IPS DF 6.9 (cell line): Measurements from ENCODE around the gene SSC5D.

ENCODE experiments used
- DNase-seq: peaks from one replicate; pipeline ENCODE4 v3.0.0-alpha.2; 2013; ENCODE audit warnings: low read depth, low spot score
- H3K27ac ChIP-seq: one replicate; pipeline ENCODE4 v1.5.1; 2013; ENCODE audit warnings: low read length, control low read depth
- H3K27me3 ChIP-seq: 2 replicates; pipeline ENCODE4 v1.6.1; 2013; ENCODE audit warnings: mild to moderate bottlenecking, low read length; ENCODE audit not compliant: control insufficient read depth, insufficient read depth
- H3K36me3 ChIP-seq: 2 replicates; pipeline ENCODE4 v1.6.1; 2013; ENCODE audit warnings: low read length; ENCODE audit not compliant: control insufficient read depth, insufficient read depth
- H3K4me1 ChIP-seq: 2 replicates; pipeline ENCODE4 v1.6.1; 2013; ENCODE audit warnings: low read length; ENCODE audit not compliant: control insufficient read depth, insufficient read depth
- H3K4me3 ChIP-seq: 2 replicates; pipeline ENCODE4 v1.5.1; 2013; ENCODE audit warnings: mild to moderate bottlenecking, low read length
- H3K9me3 ChIP-seq: 2 replicates; pipeline ENCODE4 v1.6.1; 2013; ENCODE audit warnings: low read length, inconsistent platforms; ENCODE audit not compliant: control insufficient read depth, insufficient read depth
- WGBS: extraction: QIAGEN DNeasy Blood & Tissue Kit; methylation state at CpG from one replicate; pipeline ENCODE4 v1.1.7; 2013; ENCODE audit warnings: mixed read lengths, missing lambda C conversion rate; ENCODE audit not compliant: insufficient read length, insufficient coverage; 5-methylcytosine and 5-hydroxymethylcytosine counted together

SSC5D gene

GRCh38 chr19:55516878-55517620, 28.8 kb downstream of the SSC5D start:
- Histone ChIP-seq H3K27ac (no peak overlapping the region), H3K36me3 (no peaks in the 10 kb centered on the region), H3K4me1 (no peaks in the 10 kb centered on the region; the same call in 1 of the 2 replicates), H3K9me3 (no peaks in the 10 kb centered on the region), H3K27me3 (no peaks in the 10 kb centered on the region), H3K4me3 (no peak overlapping the region; the same call in 1 of the 2 replicates)
- DNase-seq, result peak; percentile 63
- no CpG with 5 or more reads among the region's 61 CpGs for WGBS

GRCh38 chr19:55519451-55520311, 31.4 kb downstream of the SSC5D start:
- no peaks in the 10 kb centered on the region for H3K27me3 ChIP-seq
- H3K9me3 ChIP-seq, result no peaks in the 10 kb centered on the region
- no peak overlapping the region for H3K27ac ChIP-seq
- DNase-seq, result no peak
- H3K36me3 ChIP-seq, result no peaks in the 10 kb centered on the region
- no peaks in the 10 kb centered on the region; the same call in 1 of the 2 replicates for H3K4me1 ChIP-seq
- H3K4me3 ChIP-seq, result no peak overlapping the region
- 100% methylated on average over 1 of the region's 10 CpGs for WGBS

- Histone ChIP-seq H3K27me3 (no peaks in the 10 kb centered on the region), H3K27ac (no peak overlapping the region), H3K4me1 (no peaks in the 10 kb centered on the region), H3K9me3 (no peaks in the 10 kb centered on the region), H3K36me3 (no peaks in the 10 kb centered on the region), H3K4me3 (no peak overlapping the region)
- no CpG with 5 or more reads among the region's 14 CpGs for WGBS
- no peak for DNase-seq
Observed at GRCh38 chr19:55520691-55521292, 32.6 kb downstream of the SSC5D start.

- H3K4me1 ChIP-seq, result no peaks in the 10 kb centered on the region
- DNase-seq, result no peak
- WGBS, result 100% methylated on average over 5 of the region's 29 CpGs
- no peaks in the 10 kb centered on the region for H3K27me3 ChIP-seq
- H3K36me3 ChIP-seq, result no peaks in the 10 kb centered on the region
- no peak overlapping the region for H3K27ac ChIP-seq
- no peak overlapping the region for H3K4me3 ChIP-seq
- H3K9me3 ChIP-seq, result no peaks in the 10 kb centered on the region
Observed at GRCh38 chr19:55525289-55526101, 37.3 kb downstream of the SSC5D start.

- no peak overlapping the region for H3K27ac ChIP-seq
- WGBS, result no CpG with 5 or more reads among the region's 35 CpGs
Observed at GRCh38 chr19:55526216-55527196, 38.3 kb downstream of the SSC5D start.

GRCh38 chr19:55527197-55528029, 39.2 kb downstream of the SSC5D start:
- no peak overlapping the region for H3K4me3 ChIP-seq
- no peaks in the 10 kb centered on the region for H3K27me3 ChIP-seq
- no peaks in the 10 kb centered on the region for H3K36me3 ChIP-seq
- no peak overlapping the region for H3K27ac ChIP-seq
- no peak for DNase-seq
- no peaks in the 10 kb centered on the region for H3K9me3 ChIP-seq
- WGBS, result no CpG with 5 or more reads among the region's 22 CpGs
- H3K4me1 ChIP-seq, result no peaks in the 10 kb centered on the region

More at GRCh38 chr19:55526216-55527196, 38.3 kb downstream of the SSC5D start:
- H3K4me1 ChIP-seq, result no peaks in the 10 kb centered on the region
- DNase-seq, result no peak
- H3K9me3 ChIP-seq, result no peaks in the 10 kb centered on the region
- H3K36me3 ChIP-seq, result no peaks in the 10 kb centered on the region
- no peaks in the 10 kb centered on the region for H3K27me3 ChIP-seq
- no peak overlapping the region for H3K4me3 ChIP-seq

- Histone ChIP-seq H3K9me3 (no peaks in the 10 kb centered on the region), H3K36me3 (no peaks in the 10 kb centered on the region)
- DNase-seq, result no peak
Observed at GRCh38 chr19:55528030-55528803, 40.0 kb downstream of the SSC5D start.

GRCh38 chr19:55529636-55530234, 41.5 kb downstream of the SSC5D start:
- no peak overlapping the region for H3K27ac ChIP-seq
- no peaks in the 10 kb centered on the region for H3K9me3 ChIP-seq
- no peaks in the 10 kb centered on the region for H3K36me3 ChIP-seq
- DNase-seq, result no peak
- no CpG with 5 or more reads among the region's 56 CpGs for WGBS
- H3K4me1 ChIP-seq, result no peaks in the 10 kb centered on the region
- H3K4me3 ChIP-seq, result no peak overlapping the region
- no peaks in the 10 kb centered on the region for H3K27me3 ChIP-seq

More at GRCh38 chr19:55528030-55528803, 40.0 kb downstream of the SSC5D start:
- H3K27ac ChIP-seq, result no peak overlapping the region
- no peaks in the 10 kb centered on the region for H3K27me3 ChIP-seq
- no peak overlapping the region for H3K4me3 ChIP-seq
- WGBS, result no CpG with 5 or more reads among the region's 15 CpGs
- no peaks in the 10 kb centered on the region for H3K4me1 ChIP-seq
